ENCODE results near the gene DTNBP1. TPM values are rescaled to one million over a fixed set of nuclear protein-coding genes. Genes with fewer than 3 reads are reported as not detected.

The DTNBP1 gene
- total RNA-seq, 1 donor from 2014 or later, result 18.2 TPM

- H3K27me3 ChIP-seq, result no peaks in the 10 kb centered on the region
- peaks cover 5% of the 10 kb centered on the region for H3K4me1 ChIP-seq
- no peak overlapping the region for H3K4me3 ChIP-seq
- H3K27ac ChIP-seq, result no peak overlapping the region
- intact Hi-C loops (cut with DNase I), result no loop called here
- H3K9me3 ChIP-seq, result no peaks in the 10 kb centered on the region
- DNase-seq (ENCODE audit: extremely low spot score in 2 of 2), result peak in 1 of 2 donors; percentile 29
- TF ChIP-seq POLR2A (IDR thresholded peaks at IDR 0.05) (no peak), CTCF (IDR thresholded peaks at IDR 0.05) (no peak), POLR2AphosphoS5 (IDR thresholded peaks at IDR 0.05; ENCODE audit: insufficient read depth in 1 of 2, low read depth in 1 of 2) (no peak)
- H3K36me3 ChIP-seq, result peaks cover 0 to 19% of the 10 kb centered on the region in 2 donors
Observed at GRCh38 chr6:15487262-15487661, 175.6 kb downstream of the DTNBP1 start.

- Histone ChIP-seq H3K36me3 (peaks cover 0 to 19% of the 10 kb centered on the region in 2 donors), H3K9me3 (no peaks in the 10 kb centered on the region), H3K4me3 (no peak overlapping the region), H3K27ac (no peak overlapping the region), H3K27me3 (no peaks in the 10 kb centered on the region), H3K4me1 (no peaks in the 10 kb centered on the region)
- DNase-seq (ENCODE audit: extremely low spot score in 2 of 2), result peak in 1 of 2 donors; percentile 16
- TF ChIP-seq POLR2AphosphoS5 (IDR thresholded peaks at IDR 0.05; ENCODE audit: insufficient read depth in 1 of 2, low read depth in 1 of 2) (no peak), CTCF (IDR thresholded peaks at IDR 0.05) (no peak), POLR2A (IDR thresholded peaks at IDR 0.05) (no peak)
- intact Hi-C loops (cut with DNase I), result no loop called here
Observed at GRCh38 chr6:15485936-15486335, 176.9 kb downstream of the DTNBP1 start.

GRCh38 chr6:15484821-15485220, 178.0 kb downstream of the DTNBP1 start:
- no peak overlapping the region for H3K27ac ChIP-seq
- TF ChIP-seq CTCF (IDR thresholded peaks at IDR 0.05) (no peak), POLR2A (IDR thresholded peaks at IDR 0.05) (no peak), POLR2AphosphoS5 (IDR thresholded peaks at IDR 0.05; ENCODE audit: insufficient read depth in 1 of 2, low read depth in 1 of 2) (no peak)
- H3K4me1 ChIP-seq, result peaks cover 5% of the 10 kb centered on the region
- H3K27me3 ChIP-seq, result no peaks in the 10 kb centered on the region
- no peak overlapping the region for H3K4me3 ChIP-seq
- peaks cover 0 to 19% of the 10 kb centered on the region in 2 donors for H3K36me3 ChIP-seq
- no peak for DNase-seq (ENCODE audit: extremely low spot score in 2 of 2)
- intact Hi-C loops (cut with DNase I), result no loop called here
- no peaks in the 10 kb centered on the region for H3K9me3 ChIP-seq

GRCh38 chr6:15484140-15484539, 178.7 kb downstream of the DTNBP1 start:
- Histone ChIP-seq H3K27me3 (no peaks in the 10 kb centered on the region), H3K9me3 (no peaks in the 10 kb centered on the region), H3K27ac (no peak overlapping the region), H3K36me3 (peaks cover 0 to 19% of the 10 kb centered on the region in 2 donors), H3K4me3 (no peak overlapping the region), H3K4me1 (peaks cover 10% of the 10 kb centered on the region)
- no peak for TF ChIP-seq POLR2A (IDR thresholded peaks at IDR 0.05)
- no peak for TF ChIP-seq CTCF (IDR thresholded peaks at IDR 0.05)
- TF ChIP-seq POLR2AphosphoS5 (IDR thresholded peaks at IDR 0.05; ENCODE audit: insufficient read depth in 1 of 2, low read depth in 1 of 2), result no peak
- DNase-seq (ENCODE audit: extremely low spot score in 2 of 2), result peak in 1 of 2 donors; percentile 18
- intact Hi-C loops (cut with DNase I), result no loop called here

- peaks cover 0 to 9% of the 10 kb centered on the region in 2 donors for H3K36me3 ChIP-seq
- no peaks in the 10 kb centered on the region for H3K9me3 ChIP-seq
- no peak for DNase-seq (ENCODE audit: extremely low spot score in 2 of 2)
- H3K27me3 ChIP-seq, result no peaks in the 10 kb centered on the region
- H3K27ac ChIP-seq, result no peak overlapping the region
- TF ChIP-seq POLR2A (IDR thresholded peaks at IDR 0.05) (no peak), CTCF (IDR thresholded peaks at IDR 0.05) (no peak), POLR2AphosphoS5 (IDR thresholded peaks at IDR 0.05; ENCODE audit: insufficient read depth in 1 of 2, low read depth in 1 of 2) (no peak)
- H3K4me1 ChIP-seq, result peaks cover 10% of the 10 kb centered on the region
- no peak overlapping the region for H3K4me3 ChIP-seq
- intact Hi-C loops (cut with DNase I), result no loop called here
Observed at GRCh38 chr6:15483060-15483459, 179.8 kb downstream of the DTNBP1 start.

Data from vagina (tissue), 2 donors.